ENCODE results near the gene HNRNPUL1.

Gene HNRNPUL1

DNA sequence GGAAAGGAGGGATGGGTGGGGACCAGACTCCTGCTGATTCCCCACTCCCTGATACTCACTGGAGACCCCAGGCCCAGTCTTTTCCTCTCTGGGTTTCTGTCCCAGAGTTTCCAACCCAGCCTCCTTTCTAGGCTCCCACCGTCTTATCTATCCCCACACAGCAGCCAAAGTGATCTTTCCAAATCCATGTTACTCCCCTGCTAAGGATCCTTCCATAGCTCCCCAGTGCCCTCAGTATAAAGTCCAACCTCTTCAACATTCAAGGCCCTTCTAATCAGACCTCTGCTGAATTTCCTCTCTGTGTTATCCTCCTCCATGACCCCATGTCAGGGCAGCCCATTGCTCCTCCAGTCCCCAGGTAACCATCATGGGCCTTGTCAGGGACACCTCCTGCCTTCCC lies 90.9 kb downstream of the HNRNPUL1 start:
- no peak for DNase-seq

DNA sequence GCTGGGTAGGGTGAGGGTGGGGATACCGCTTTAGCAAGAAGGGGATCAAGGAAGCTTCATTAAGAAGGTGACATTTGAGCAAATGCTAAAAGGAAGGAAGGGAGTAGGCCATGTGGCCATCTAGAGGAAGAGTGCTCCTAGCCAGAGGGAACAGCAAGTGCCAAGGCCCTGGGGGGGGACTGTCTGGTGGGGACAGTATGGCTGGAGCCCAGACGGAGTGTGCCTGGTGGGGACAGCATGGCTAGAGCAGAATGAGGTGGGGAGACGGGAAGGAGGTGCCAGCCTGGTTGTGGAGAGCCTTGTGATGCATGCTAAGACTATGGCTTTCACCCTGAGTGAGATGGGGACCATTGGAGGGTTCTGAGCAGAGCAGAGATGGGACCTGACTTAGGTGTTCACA lies 91.6 kb downstream of the HNRNPUL1 start:
- DNase-seq, result no peak

DNA sequence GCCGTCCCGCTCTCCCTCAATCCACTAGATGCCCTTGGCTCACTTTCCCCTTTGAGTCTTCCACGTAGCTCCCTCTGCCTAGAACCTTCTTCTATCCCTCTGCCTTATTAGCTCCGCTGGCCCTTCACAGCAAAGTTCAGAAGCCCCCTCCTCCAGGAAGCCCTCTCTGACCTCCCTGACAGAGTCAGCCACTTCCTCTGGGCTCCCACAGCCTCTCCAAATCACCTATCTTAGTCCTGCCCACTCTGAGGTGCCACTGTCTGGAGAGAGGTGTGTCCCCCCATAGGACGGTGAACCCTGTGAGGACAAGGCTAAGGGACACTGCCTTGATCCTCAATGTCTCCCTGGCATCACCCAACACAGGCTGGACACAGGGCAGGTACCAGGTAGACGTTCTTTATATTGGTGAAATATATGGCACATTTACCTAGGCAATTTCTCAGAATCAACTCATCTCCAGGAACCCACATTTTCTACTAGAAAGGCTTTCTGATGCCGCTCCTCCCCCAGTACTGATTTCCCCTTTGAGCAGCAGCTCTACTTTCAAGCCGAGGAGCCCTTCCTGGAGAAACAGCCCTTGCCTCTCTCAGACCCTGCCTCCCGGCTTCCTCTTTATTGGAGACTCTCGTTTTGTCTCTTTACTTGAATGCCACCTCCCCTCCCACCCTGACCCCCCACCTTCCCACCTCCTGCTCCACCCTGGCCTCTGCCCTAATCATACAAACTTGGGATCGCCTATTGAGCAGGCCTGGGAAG lies 93.0 kb downstream of the HNRNPUL1 start:
- DNase-seq, result no peak

Data from CD4-positive, alpha-beta T cell treated with Interleukin-17A for 1 hour (primary cell).